Panc1 (cell line): ENCODE data around the gene METTL22. TPM values are rescaled to one million over a fixed set of nuclear protein-coding genes. Genes with fewer than 3 reads are reported as not detected.

Source experiments
- ATAC-seq: fragments of 200-7000 bp; cut with Tn5 transposase; 2 replicates; pipeline ENCODE4 v1.9.1; 2020; ENCODE audit warnings: mild to moderate bottlenecking, moderate library complexity
- BruUV-seq: library from RNA; stranded (reverse); fragments of 400-500 nt; replicated peaks from 2 replicates; lab custom pipeline; 2021; lab: Mats Ljungman, UMichigan
- CTCF ChIA-PET: fragments of 300-600 bp; sonication (Branson Sonifier 250); formaldehyde crosslinking; loops from one replicate; lab custom pipeline; 2022; ENCODE audit warnings: antibody characterized with exemption; lab: Charles Lee
- POLR2A ChIA-PET: fragments of 300-600 bp; sonication (Branson Sonifier 250); formaldehyde crosslinking; loops from one replicate; lab custom pipeline; 2022; ENCODE audit warnings: antibody characterized with exemption; lab: Charles Lee
- DNase-seq: peaks from one replicate; pipeline ENCODE4 v3.0.0-alpha.2; 2010; ENCODE audit warnings: low read depth, low spot score
- H3K27ac ChIP-seq: 2 replicates; pipeline ENCODE4 v1.5.1; 2011; ENCODE audit warnings: mild to moderate bottlenecking, low read length, inconsistent platforms
- H3K27me3 ChIP-seq: fragments of 200-500 bp; sonication (Bioruptor generic); 2 replicates; pipeline ENCODE4 v1.6.0; 2014; ENCODE audit warnings: low read length, inconsistent platforms; ENCODE audit not compliant: control insufficient read depth, insufficient read depth
- H3K36me3 ChIP-seq: fragments of 200-500 bp; sonication (Bioruptor generic); 2 replicates; pipeline ENCODE4 v1.5.1; 2014; ENCODE audit warnings: inconsistent platforms, mild to moderate bottlenecking, low read length, moderate library complexity; ENCODE audit not compliant: control insufficient read depth, insufficient read depth
- H3K4me1 ChIP-seq: 2 replicates; pipeline ENCODE4 v1.5.1; 2011; ENCODE audit warnings: inconsistent platforms, mild to moderate bottlenecking, low read length, moderate library complexity; ENCODE audit not compliant: control insufficient read depth, insufficient read depth
- H3K4me3 ChIP-seq, 2 experiments: 2 replicates each; pipeline ENCODE4 v1.5.1; 2011 to 2012; ENCODE audit warnings: low read depth in 2 of 2, low read length in 2 of 2, mild to moderate bottlenecking in 2 of 2, inconsistent platforms in 1 of 2, moderate library complexity in 1 of 2
- H3K9me3 ChIP-seq: fragments of 200-500 bp; sonication (Bioruptor generic); 2 replicates; pipeline ENCODE4 v1.5.1; 2014; ENCODE audit warnings: low read depth, mild to moderate bottlenecking, inconsistent platforms, low read length, moderate library complexity; ENCODE audit not compliant: control insufficient read depth, insufficient read depth
- CTCF ChIP-seq: fragments of 450-650 bp; IDR thresholded peaks from 2 replicates; pipeline ENCODE4 v1.5.1; 2017; ENCODE audit warnings: mild to moderate bottlenecking
- POLR2AphosphoS5 ChIP-seq: IDR thresholded peaks from 2 replicates; pipeline ENCODE4 v1.6.1; 2012; ENCODE audit warnings: mild to moderate bottlenecking, low read depth, low read length, moderate library complexity
- REST ChIP-seq, 2 experiments: IDR thresholded peaks; 2 replicates each; pipeline ENCODE4 v1.6.1; 2011 to 2012; ENCODE audit warnings: low read depth in 2 of 2, control low read depth in 1 of 2, low read length in 1 of 2, mild to moderate bottlenecking in 1 of 2, moderate library complexity in 1 of 2; ENCODE audit not compliant: insufficient read depth in 1 of 2
- SIN3A ChIP-seq: IDR thresholded peaks from 2 replicates; pipeline ENCODE4 v1.6.1; 2012; ENCODE audit warnings: low read depth, mild to moderate bottlenecking, low read length, moderate library complexity, borderline replicate concordance; ENCODE audit not compliant: insufficient read depth
- TCF7L2 ChIP-seq: IDR thresholded peaks from 2 replicates; pipeline ENCODE4 v1.6.1; 2011; ENCODE audit warnings: mild to moderate bottlenecking, low read depth, low read length, inconsistent platforms
- in situ Hi-C: cut with HindIII; loops from 2 replicates; pipeline ENCODE4 v1.10.0; 2016; ENCODE audit warnings: low sequenced_read_pairs, low pct_unique_long_range_greater_than_20kb
- intact Hi-C: fragments of 100-400 bp; cut with micrococcal nuclease; formaldehyde crosslinking; loops from one replicate; pipeline ENCODE4 v1.10.0; 2022; ENCODE audit not compliant: unreplicated experiment
- total RNA-seq: library from RNA; stranded (reverse); gene quantifications from one replicate; pipeline ENCODE4 v1.2.1, GENCODE V29; 2021; ENCODE audit not compliant: unreplicated experiment

METTL22 gene
- total RNA-seq, 1 experiment from 2014 or later, result 31.8 TPM

- intact Hi-C loops (no loop called here), in situ Hi-C loops (no loop called here)
- H3K27ac ChIP-seq, result no peak overlapping the region
- no peak for ATAC-seq
- H3K4me1 ChIP-seq, result no peaks in the 10 kb centered on the region
- no peak overlapping the region for H3K4me3 ChIP-seq
- CTCF ChIA-PET, result interaction anchor here (0.7 kb wide), 1 partner anchor 139 kb away, joined by 7 read pairs; no protein-coding TSS in a partner anchor
- POLR2A ChIA-PET, result interaction anchor here (0.6 to 0.7 kb wide), 2 partner anchors 740 to 1092 kb away, joined by 7 to 10 read pairs; no protein-coding TSS in a partner anchor
- H3K27me3 ChIP-seq, result peaks cover 20% of the 10 kb centered on the region
- no peak for DNase-seq
- no peaks in the 10 kb centered on the region for H3K36me3 ChIP-seq
- no peaks in the 10 kb centered on the region for H3K9me3 ChIP-seq
- no TSS peak for BruUV-seq
- TF ChIP-seq CTCF (no peak), TCF7L2 (no peak), POLR2AphosphoS5 (no peak), REST (IDR thresholded peaks at IDR 0.05; ENCODE audit: insufficient read depth in 1 of 2, low read depth in 2 of 2, low read length in 1 of 2) (no peak), SIN3A (no peak)
Measured at GRCh38 chr16:8607214-8607613, 14.3 kb upstream of the METTL22 start.

GRCh38 chr16:8611122-8611521 lies 10.4 kb upstream of the METTL22 start:
- CTCF ChIA-PET, result no interaction called here
- TF ChIP-seq CTCF (no peak), SIN3A (no peak), TCF7L2 (no peak), POLR2AphosphoS5 (no peak), REST (IDR thresholded peaks at IDR 0.05; ENCODE audit: insufficient read depth in 1 of 2, low read depth in 2 of 2, low read length in 1 of 2) (no peak)
- Histone ChIP-seq H3K9me3 (no peaks in the 10 kb centered on the region), H3K36me3 (no peaks in the 10 kb centered on the region), H3K4me3 (no peak overlapping the region), H3K27ac (no peak overlapping the region), H3K4me1 (no peaks in the 10 kb centered on the region), H3K27me3 (peaks cover 20% of the 10 kb centered on the region)
- POLR2A ChIA-PET, result no interaction called here
- no peak for ATAC-seq
- BruUV-seq, result no TSS peak
- no peak for DNase-seq
- intact Hi-C loops (no loop called here), in situ Hi-C loops (no loop called here)
